SW 1271 (cell line): ENCODE results near the gene NAP1L5.

Source experiments
- DNase-seq, 2 experiments: peaks; one replicate each; lab custom pipeline; 2025; lab: John Stamatoyannopoulos, UW

Gene NAP1L5

GRCh38 chr4:88660446-88661294 lies 37.0 kb downstream of the NAP1L5 start:
- no peak for DNase-seq

GRCh38 chr4:88659890-88660208 lies 37.8 kb downstream of the NAP1L5 start:
- no peak for DNase-seq

GRCh38 chr4:88659055-88659889 lies 38.4 kb downstream of the NAP1L5 start:
- DNase-seq: peak in 1 of 2 experiments; percentile 58

- DNase-seq: no peak
Measured at GRCh38 chr4:88655226-88655625, 42.4 kb downstream of the NAP1L5 start.

GRCh38 chr4:88653371-88653946 lies 44.2 kb downstream of the NAP1L5 start:
- DNase-seq: no peak

- DNase-seq: no peak
Measured at GRCh38 chr4:88649716-88650115, 47.9 kb downstream of the NAP1L5 start.

GRCh38 chr4:88646528-88647280 lies 50.9 kb downstream of the NAP1L5 start:
- DNase-seq: no peak

GRCh38 chr4:88645994-88646393 lies 51.6 kb downstream of the NAP1L5 start:
- no peak for DNase-seq
